ENCODE measurements around the gene PFDN6. TPM values are rescaled to one million over a fixed set of nuclear protein-coding genes. Genes with fewer than 3 reads are reported as not detected.

Gene PFDN6
- total and polyA plus RNA-seq, 2 of the 13 experiments (the other 11 are each of a cell fraction or from before 2014, with no cell fraction given) = 75.5 to 87.0 TPM

DNA sequence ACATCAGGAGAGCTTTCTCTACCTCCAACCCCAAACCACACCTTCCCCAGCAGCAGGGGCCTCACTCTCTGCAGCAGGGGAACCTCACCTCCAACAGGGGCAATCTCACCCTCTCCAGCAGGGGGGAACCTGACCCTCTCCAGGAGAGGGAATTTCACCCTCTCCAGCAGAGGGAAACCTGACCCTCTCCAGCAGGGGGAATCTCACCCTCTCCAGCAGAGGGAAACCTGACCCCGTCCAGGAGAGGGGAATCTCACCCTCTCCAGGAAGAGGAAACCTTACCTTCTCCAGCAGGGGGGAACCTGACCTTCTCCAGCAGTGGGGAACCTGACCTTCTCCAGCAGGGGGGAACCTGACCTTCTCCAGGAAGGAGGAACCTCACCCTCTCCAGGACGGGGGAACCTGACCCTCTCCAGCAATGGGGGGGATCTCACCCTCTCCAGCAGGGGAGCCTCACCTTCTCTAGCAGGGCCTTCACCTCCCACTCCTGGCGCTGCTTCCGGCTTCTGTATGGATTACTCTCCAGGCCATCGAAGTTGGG is 9.4 kb upstream of the PFDN6 start (continued):
- TF ChIP-seq, protein P1, sequence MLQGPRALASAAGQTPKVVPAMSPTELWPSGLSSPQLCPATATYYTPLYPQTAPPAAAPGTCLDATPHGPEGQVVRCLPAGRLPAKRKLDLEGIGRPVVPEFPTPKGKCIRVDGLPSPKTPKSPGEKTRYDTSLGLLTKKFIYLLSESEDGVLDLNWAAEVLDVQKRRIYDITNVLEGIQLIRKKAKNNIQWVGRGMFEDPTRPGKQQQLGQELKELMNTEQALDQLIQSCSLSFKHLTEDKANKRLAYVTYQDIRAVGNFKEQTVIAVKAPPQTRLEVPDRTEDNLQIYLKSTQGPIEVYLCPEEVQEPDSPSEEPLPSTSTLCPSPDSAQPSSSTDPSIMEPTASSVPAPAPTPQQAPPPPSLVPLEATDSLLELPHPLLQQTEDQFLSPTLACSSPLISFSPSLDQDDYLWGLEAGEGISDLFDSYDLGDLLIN (CRISPR knock-in tag; IDR thresholded peaks at IDR 0.05; ENCODE audit: borderline replicate concordance) = no peak
- TF ChIP-seq KLF9 (CRISPR knock-in tag; IDR thresholded peaks at IDR 0.05; ENCODE audit: low read depth) (no peak), TCF7L2 (IDR thresholded peaks at IDR 0.05; ENCODE audit: low read depth, low read length) (no peak), JUNB (CRISPR knock-in tag; IDR thresholded peaks at IDR 0.05; ENCODE audit: borderline replicate concordance) (no peak), GABPA (IDR thresholded peaks at IDR 0.05; ENCODE audit: low read depth, low read length) (no peak), GABPA (CRISPR knock-in tag; IDR thresholded peaks at IDR 0.05; ENCODE audit: low read depth) (peak; percentile 78), ZNF614 (CRISPR knock-in tag; IDR thresholded peaks at IDR 0.05; ENCODE audit: borderline replicate concordance) (peak; percentile 48; the same call in 1 of the 2 replicates), PHB2 (IDR thresholded peaks at IDR 0.05; ENCODE audit: partially characterized antibody) (no peak), ZNF446 (CRISPR knock-in tag; IDR thresholded peaks at IDR 0.05) (no peak), ZNF644 (CRISPR knock-in tag; IDR thresholded peaks at IDR 0.05; ENCODE audit: low read depth) (no peak), TOE1 (CRISPR knock-in tag; IDR thresholded peaks at IDR 0.05) (no peak), RAD21 (CRISPR knock-in tag; IDR thresholded peaks at IDR 0.05) (peak; percentile 96), MAFG (CRISPR knock-in tag; IDR thresholded peaks at IDR 0.05) (no peak), SP140L (CRISPR knock-in tag; IDR thresholded peaks at IDR 0.05; ENCODE audit: borderline replicate concordance) (no peak), HCFC1 (IDR thresholded peaks at IDR 0.05; ENCODE audit: low read depth, low read length) (0 out of 2 replicates have a peak, but pooled peaks have one; percentile 23), ZMYM2 (CRISPR knock-in tag; IDR thresholded peaks at IDR 0.05) (no peak), SYNCRIP (IDR thresholded peaks at IDR 0.05; ENCODE audit: insufficient read depth, low read depth, low read length) (no peak), ZNF354B (CRISPR knock-in tag; IDR thresholded peaks at IDR 0.05) (no peak), ZNF672 (CRISPR knock-in tag; IDR thresholded peaks at IDR 0.05) (no peak), TAF15 (IDR thresholded peaks at IDR 0.05; ENCODE audit: low read depth, low read length, poor library complexity, severe bottlenecking) (no peak), CHD4 (IDR thresholded peaks at IDR 0.05; ENCODE audit: borderline replicate concordance, low read length) (no peak), NKX3-1 (CRISPR knock-in tag; IDR thresholded peaks at IDR 0.05) (no peak)
- TF ChIP-seq, protein P2, sequence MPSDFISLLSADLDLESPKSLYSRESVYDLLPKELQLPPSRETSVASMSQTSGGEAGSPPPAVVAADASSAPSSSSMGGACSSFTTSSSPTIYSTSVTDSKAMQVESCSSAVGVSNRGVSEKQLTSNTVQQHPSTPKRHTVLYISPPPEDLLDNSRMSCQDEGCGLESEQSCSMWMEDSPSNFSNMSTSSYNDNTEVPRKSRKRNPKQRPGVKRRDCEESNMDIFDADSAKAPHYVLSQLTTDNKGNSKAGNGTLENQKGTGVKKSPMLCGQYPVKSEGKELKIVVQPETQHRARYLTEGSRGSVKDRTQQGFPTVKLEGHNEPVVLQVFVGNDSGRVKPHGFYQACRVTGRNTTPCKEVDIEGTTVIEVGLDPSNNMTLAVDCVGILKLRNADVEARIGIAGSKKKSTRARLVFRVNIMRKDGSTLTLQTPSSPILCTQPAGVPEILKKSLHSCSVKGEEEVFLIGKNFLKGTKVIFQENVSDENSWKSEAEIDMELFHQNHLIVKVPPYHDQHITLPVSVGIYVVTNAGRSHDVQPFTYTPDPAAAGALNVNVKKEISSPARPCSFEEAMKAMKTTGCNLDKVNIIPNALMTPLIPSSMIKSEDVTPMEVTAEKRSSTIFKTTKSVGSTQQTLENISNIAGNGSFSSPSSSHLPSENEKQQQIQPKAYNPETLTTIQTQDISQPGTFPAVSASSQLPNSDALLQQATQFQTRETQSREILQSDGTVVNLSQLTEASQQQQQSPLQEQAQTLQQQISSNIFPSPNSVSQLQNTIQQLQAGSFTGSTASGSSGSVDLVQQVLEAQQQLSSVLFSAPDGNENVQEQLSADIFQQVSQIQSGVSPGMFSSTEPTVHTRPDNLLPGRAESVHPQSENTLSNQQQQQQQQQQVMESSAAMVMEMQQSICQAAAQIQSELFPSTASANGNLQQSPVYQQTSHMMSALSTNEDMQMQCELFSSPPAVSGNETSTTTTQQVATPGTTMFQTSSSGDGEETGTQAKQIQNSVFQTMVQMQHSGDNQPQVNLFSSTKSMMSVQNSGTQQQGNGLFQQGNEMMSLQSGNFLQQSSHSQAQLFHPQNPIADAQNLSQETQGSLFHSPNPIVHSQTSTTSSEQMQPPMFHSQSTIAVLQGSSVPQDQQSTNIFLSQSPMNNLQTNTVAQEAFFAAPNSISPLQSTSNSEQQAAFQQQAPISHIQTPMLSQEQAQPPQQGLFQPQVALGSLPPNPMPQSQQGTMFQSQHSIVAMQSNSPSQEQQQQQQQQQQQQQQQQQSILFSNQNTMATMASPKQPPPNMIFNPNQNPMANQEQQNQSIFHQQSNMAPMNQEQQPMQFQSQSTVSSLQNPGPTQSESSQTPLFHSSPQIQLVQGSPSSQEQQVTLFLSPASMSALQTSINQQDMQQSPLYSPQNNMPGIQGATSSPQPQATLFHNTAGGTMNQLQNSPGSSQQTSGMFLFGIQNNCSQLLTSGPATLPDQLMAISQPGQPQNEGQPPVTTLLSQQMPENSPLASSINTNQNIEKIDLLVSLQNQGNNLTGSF (CRISPR knock-in tag; IDR thresholded peaks at IDR 0.05) = no peak
- TF ChIP-seq, protein P3, sequence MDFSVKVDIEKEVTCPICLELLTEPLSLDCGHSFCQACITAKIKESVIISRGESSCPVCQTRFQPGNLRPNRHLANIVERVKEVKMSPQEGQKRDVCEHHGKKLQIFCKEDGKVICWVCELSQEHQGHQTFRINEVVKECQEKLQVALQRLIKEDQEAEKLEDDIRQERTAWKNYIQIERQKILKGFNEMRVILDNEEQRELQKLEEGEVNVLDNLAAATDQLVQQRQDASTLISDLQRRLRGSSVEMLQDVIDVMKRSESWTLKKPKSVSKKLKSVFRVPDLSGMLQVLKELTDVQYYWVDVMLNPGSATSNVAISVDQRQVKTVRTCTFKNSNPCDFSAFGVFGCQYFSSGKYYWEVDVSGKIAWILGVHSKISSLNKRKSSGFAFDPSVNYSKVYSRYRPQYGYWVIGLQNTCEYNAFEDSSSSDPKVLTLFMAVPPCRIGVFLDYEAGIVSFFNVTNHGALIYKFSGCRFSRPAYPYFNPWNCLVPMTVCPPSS (IDR thresholded peaks at IDR 0.05) = no peak
- TF ChIP-seq, protein P4, sequence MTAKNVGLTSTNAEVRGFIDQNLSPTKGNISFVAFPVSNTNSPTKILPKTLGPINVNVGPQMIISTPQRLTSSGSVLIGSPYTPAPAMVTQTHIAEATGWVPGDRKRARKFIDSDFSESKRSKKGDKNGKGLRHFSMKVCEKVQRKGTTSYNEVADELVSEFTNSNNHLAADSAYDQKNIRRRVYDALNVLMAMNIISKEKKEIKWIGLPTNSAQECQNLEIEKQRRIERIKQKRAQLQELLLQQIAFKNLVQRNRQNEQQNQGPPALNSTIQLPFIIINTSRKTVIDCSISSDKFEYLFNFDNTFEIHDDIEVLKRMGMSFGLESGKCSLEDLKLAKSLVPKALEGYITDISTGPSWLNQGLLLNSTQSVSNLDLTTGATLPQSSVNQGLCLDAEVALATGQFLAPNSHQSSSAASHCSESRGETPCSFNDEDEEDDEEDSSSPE (CRISPR knock-in tag; IDR thresholded peaks at IDR 0.05) = no peak
